Type B pancreatic cell (in vitro differentiated cells): ENCODE results near the gene MRPS5. TPM values are rescaled to one million over a fixed set of nuclear protein-coding genes. Genes with fewer than 3 reads are reported as not detected.

Experiments used
- DNase-seq: peaks from one replicate; pipeline ENCODE4 v3.0.0; 2021; ENCODE audit warnings: mixed read lengths; ENCODE audit not compliant: unreplicated experiment; ENCODE audit errors: extremely low spot score
- H3K27ac Mint-ChIP-seq: 2 replicates; pipeline ENCODE4 v1.8.0; 2021; ENCODE audit warnings: mild to moderate bottlenecking, mixed read lengths
- H3K27me3 Mint-ChIP-seq: 2 replicates; pipeline ENCODE4 v1.8.0; 2021; ENCODE audit warnings: mixed read lengths
- H3K36me3 Mint-ChIP-seq: 2 replicates; pipeline ENCODE4 v1.8.0; 2021; ENCODE audit warnings: mixed read lengths
- H3K4me1 Mint-ChIP-seq: one replicate; pipeline ENCODE4 v1.8.0; 2021; ENCODE audit warnings: mixed read lengths; ENCODE audit not compliant: unreplicated experiment
- H3K4me3 Mint-ChIP-seq: 2 replicates; pipeline ENCODE4 v1.8.0; 2021; ENCODE audit warnings: mild to moderate bottlenecking, mixed read lengths
- H3K9me3 Mint-ChIP-seq: 2 replicates; pipeline ENCODE4 v1.8.0; 2021; ENCODE audit warnings: mixed read lengths
- total RNA-seq: library from RNA; stranded (reverse); gene quantifications from 2 replicates; pipeline ENCODE4 v1.2.1, GENCODE V29; 2021; ENCODE audit warnings: low replicate concordance
- TF ChIP-seq, protein P1 (sequence below): fragments of 200-600 bp; sonication (generic); conservative IDR thresholded peaks from 2 replicates; pipeline ENCODE4 v1.5.0; 2021; ENCODE audit warnings: antibody characterized with exemption, mild to moderate bottlenecking

Gene MRPS5
- total RNA-seq, 1 donor from 2014 or later = 67.6 TPM

DNA sequence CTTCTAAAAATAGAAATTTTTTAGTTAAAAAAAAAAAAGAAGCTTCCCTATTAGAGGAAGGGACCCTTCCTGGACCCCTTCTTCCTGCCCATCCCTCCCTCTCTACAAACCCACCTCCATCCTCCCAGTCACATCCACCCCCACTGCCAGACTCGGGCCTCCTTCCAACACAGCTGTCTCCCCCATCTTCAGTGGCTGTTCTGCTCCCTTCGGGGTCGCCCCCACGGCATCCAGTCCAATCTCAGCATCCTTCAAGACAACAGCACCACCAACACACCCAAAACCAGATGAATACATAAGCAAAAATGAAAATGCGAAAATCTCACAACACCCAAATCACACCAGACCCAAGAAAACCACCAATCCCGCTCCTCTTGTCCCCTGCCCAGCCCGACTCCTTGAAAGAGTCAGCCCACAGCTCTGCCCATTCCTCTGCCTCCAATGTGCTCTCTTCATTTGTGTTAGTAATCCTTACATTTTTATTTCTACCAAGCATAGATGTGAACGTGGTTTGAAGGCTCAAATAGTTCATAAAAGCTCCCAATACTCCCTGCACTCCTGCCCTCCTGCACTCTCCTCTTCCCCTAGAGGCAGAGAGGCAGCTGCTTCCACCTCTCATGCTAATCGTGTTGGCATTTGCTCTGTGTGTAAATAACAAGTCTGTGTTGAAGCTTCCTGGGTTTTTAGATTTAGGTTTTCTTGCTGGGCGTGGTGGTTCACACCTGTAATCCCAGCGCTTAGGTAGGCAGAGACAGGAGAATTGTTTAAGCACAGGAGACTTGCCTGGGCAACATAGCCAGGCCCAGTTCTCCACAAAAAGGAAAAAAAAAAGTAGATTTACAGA lies 59.1 kb downstream of the MRPS5 start:
- H3K4me1 Mint-ChIP-seq = peaks cover 31% of the 10 kb centered on the region
- peak overlapping the region; percentile 22 for H3K27ac Mint-ChIP-seq
- no peaks in the 10 kb centered on the region for H3K9me3 Mint-ChIP-seq
- H3K36me3 Mint-ChIP-seq = no peaks in the 10 kb centered on the region
- peak; percentile 6 for DNase-seq
- TF ChIP-seq, protein P1, sequence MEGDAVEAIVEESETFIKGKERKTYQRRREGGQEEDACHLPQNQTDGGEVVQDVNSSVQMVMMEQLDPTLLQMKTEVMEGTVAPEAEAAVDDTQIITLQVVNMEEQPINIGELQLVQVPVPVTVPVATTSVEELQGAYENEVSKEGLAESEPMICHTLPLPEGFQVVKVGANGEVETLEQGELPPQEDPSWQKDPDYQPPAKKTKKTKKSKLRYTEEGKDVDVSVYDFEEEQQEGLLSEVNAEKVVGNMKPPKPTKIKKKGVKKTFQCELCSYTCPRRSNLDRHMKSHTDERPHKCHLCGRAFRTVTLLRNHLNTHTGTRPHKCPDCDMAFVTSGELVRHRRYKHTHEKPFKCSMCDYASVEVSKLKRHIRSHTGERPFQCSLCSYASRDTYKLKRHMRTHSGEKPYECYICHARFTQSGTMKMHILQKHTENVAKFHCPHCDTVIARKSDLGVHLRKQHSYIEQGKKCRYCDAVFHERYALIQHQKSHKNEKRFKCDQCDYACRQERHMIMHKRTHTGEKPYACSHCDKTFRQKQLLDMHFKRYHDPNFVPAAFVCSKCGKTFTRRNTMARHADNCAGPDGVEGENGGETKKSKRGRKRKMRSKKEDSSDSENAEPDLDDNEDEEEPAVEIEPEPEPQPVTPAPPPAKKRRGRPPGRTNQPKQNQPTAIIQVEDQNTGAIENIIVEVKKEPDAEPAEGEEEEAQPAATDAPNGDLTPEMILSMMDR = no peak
- peak overlapping the region; percentile 8 for H3K4me3 Mint-ChIP-seq
- peaks cover 4% of the 10 kb centered on the region for H3K27me3 Mint-ChIP-seq

DNA sequence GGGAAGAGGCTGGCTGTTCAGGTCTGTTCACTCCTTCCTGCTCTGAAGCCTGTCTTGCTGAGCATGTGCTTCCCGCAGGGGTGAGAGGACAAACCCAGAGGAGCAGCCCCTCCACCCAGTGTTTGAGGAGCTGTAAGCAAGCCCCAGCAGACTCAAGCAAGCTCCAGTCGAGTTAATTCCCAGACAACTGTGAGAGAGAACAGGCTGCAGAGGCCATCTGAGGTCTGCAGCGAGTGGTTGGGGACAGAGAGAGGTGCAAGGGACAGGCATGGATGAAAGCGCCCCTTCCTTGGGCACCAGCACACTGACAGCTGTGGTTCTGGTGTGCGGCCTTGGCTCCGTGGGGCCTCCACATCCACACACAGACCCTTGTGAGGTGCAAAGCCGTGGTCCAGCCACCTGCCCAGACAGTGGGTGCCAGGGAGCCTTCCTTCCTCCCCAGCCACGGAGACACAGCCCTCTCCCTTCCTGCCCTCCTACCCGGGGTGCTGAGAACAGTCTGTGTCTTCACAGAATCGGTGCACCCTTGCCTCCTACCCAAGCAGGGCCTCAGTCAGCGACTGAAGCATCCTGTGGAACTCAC lies 59.9 kb downstream of the MRPS5 start:
- no peak overlapping the region for H3K4me3 Mint-ChIP-seq
- H3K4me1 Mint-ChIP-seq = peaks cover 38% of the 10 kb centered on the region
- no peak overlapping the region for H3K27ac Mint-ChIP-seq
- H3K36me3 Mint-ChIP-seq = no peaks in the 10 kb centered on the region
- no peak for DNase-seq
- no peaks in the 10 kb centered on the region for H3K9me3 Mint-ChIP-seq
- TF ChIP-seq, protein P1 = no peak
- peaks cover 4% of the 10 kb centered on the region for H3K27me3 Mint-ChIP-seq

DNA sequence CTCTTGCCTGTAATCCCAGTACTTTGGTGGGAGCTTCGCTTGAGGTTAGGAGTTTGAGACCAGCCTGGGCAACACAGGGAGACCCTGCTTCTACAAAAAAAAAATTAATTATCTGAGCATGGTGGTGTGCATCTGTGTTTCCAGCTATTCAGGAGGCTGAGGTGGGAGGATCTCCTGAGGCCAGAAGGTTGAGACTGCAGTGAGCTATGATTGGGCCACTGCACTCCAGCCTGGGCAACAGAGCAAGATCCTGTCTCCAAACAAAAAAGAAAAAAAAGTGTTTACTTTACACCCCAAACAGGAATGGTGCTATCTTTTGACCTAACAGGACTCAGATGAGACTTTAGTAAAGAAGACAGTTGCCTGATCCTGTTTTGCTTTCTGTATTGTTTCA lies 60.5 kb downstream of the MRPS5 start:
- no peaks in the 10 kb centered on the region for H3K36me3 Mint-ChIP-seq
- peaks cover 4% of the 10 kb centered on the region for H3K27me3 Mint-ChIP-seq
- H3K27ac Mint-ChIP-seq = no peak overlapping the region
- H3K4me1 Mint-ChIP-seq = peaks cover 38% of the 10 kb centered on the region
- TF ChIP-seq, protein P1 = no peak
- no peak overlapping the region for H3K4me3 Mint-ChIP-seq
- DNase-seq = no peak
- H3K9me3 Mint-ChIP-seq = no peaks in the 10 kb centered on the region

DNA sequence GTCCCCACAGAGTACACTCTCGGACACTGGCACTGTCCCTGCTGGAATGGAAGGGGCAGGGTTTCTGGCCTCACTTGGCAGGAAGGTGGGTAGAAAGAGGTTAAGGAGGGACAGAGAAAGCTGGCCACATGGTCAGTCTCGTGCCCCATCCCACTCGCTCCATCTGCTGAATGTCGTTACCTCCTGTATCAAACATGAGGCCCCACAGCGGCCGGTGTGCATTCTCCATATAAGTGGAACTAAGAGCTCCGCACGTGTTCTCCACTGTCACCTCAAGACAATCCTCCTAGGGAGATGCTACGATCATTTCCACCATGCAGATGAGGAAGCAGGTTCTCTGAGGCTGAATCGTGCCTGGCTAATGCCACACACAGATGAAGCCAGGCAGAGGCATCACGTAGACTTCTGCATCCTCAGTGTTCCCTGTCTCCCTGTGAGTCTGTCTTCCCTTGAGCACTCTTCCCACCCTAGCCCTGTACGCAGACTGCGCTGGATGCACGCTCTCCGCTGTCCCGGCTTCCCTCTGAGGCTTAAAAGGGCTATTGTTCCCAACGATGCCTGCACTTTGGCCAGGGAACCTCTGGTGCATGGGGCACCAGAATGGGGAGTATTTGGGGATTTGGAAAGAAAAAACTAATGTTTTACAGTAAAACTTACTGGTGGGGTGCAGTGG lies 61.0 kb downstream of the MRPS5 start:
- Mint-ChIP-seq H3K4me1 (peaks cover 38% of the 10 kb centered on the region), H3K27ac (peak overlapping the region; percentile 13), H3K36me3 (no peaks in the 10 kb centered on the region), H3K27me3 (peaks cover 4% of the 10 kb centered on the region), H3K9me3 (no peaks in the 10 kb centered on the region), H3K4me3 (no peak overlapping the region)
- TF ChIP-seq, protein P1 = no peak
- DNase-seq = no peak

DNA sequence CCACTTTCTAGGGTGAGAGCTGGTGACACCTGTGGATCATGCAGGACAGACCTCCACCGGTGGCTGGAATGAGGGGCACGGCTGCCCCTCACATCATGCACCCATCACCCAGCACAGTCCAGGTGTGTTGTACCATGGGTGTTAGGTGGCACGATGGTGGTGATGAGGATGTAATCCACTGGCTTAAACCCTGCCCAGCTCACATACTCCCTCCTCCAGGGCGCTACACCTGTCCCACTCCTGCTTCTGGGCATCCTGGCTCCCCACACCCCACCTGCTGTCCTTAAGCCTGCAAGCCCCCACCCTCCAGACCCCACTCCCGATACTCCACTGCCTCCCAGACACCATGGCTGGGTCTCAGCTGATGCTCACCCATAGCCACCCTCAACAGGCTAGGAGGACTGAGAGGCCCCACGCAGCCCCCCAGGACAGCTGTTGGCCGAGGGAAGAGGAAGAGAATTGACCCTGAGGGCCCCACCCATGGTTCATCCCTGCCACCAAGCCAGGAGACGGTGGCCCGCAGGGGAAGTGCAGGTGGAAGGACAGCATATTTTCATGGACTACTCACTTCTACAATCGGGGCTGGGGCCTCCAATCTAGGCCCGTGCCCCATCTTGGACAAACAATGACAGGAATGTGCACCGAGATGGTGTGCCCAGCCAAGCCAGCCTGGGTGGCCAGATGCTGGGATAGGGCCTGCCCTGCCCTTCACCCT lies 61.8 kb downstream of the MRPS5 start:
- H3K27ac Mint-ChIP-seq = no peak overlapping the region
- peaks cover 38% of the 10 kb centered on the region for H3K4me1 Mint-ChIP-seq
- H3K27me3 Mint-ChIP-seq = peaks cover 4% of the 10 kb centered on the region
- no peak for DNase-seq
- H3K36me3 Mint-ChIP-seq = no peaks in the 10 kb centered on the region
- H3K4me3 Mint-ChIP-seq = no peak overlapping the region
- H3K9me3 Mint-ChIP-seq = no peaks in the 10 kb centered on the region
- TF ChIP-seq, protein P1 = no peak
